ENCODE data around the gene ZNRF1. TPM values are rescaled to one million over a fixed set of nuclear protein-coding genes. Genes with fewer than 3 reads are reported as not detected.

The ZNRF1 gene
- total RNA-seq, 1 experiment from 2014 or later, result 52.3 TPM

GRCh38 chr16:74995986-74996385 is 2.8 kb upstream of the ZNRF1 start:
- no peaks in the 10 kb centered on the region for H3K9me3 ChIP-seq (ENCODE audit: control insufficient read depth, insufficient read depth, low read depth, low read length)
- POLR2A ChIA-PET, result no interaction called here
- in situ Hi-C loops (cut with HindIII; ENCODE audit: low pct_unique_long_range_greater_than_20kb, low sequenced_read_pairs), result no loop called here
- CTCF ChIA-PET, result interaction anchor here (0.6 to 1.3 kb wide), 2 partner anchors 115 to 392 kb away, joined by 3 to 5 read pairs; no protein-coding TSS in a partner anchor
- DNase-seq (ENCODE audit: low read depth, low spot score) (no peak), ATAC-seq (no peak)
- intact Hi-C loops (cut with micrococcal nuclease; ENCODE audit: unreplicated experiment), result no loop called here
- H3K4me3 ChIP-seq (ENCODE audit: low read depth in 2 of 2, low read length in 2 of 2), result no peak overlapping the region
- TF ChIP-seq CTCF (IDR thresholded peaks at IDR 0.05) (no peak), SIN3A (IDR thresholded peaks at IDR 0.05; ENCODE audit: borderline replicate concordance, insufficient read depth, low read depth, low read length) (no peak), POLR2AphosphoS5 (IDR thresholded peaks at IDR 0.05; ENCODE audit: low read depth, low read length) (no peak), REST (IDR thresholded peaks at IDR 0.05; ENCODE audit: insufficient read depth in 1 of 2, low read depth in 2 of 2, low read length in 1 of 2) (no peak), TCF7L2 (IDR thresholded peaks at IDR 0.05; ENCODE audit: low read depth, low read length) (no peak)
- no peaks in the 10 kb centered on the region for H3K27me3 ChIP-seq (ENCODE audit: control insufficient read depth, insufficient read depth, low read length)
- H3K27ac ChIP-seq (ENCODE audit: low read length), result no peak overlapping the region
- BruUV-seq (replicated peaks), result no TSS peak
- peaks cover 4% of the 10 kb centered on the region; the same call in 1 of the 2 replicates for H3K4me1 ChIP-seq (ENCODE audit: control insufficient read depth, insufficient read depth, low read length)
- H3K36me3 ChIP-seq (ENCODE audit: control insufficient read depth, insufficient read depth, low read length), result no peaks in the 10 kb centered on the region

- H3K4me3 ChIP-seq (ENCODE audit: low read depth in 2 of 2, low read length in 2 of 2), result no peak overlapping the region
- H3K9me3 ChIP-seq (ENCODE audit: control insufficient read depth, insufficient read depth, low read depth, low read length), result no peaks in the 10 kb centered on the region
- POLR2A ChIA-PET, result no interaction called here
- no peaks in the 10 kb centered on the region for H3K27me3 ChIP-seq (ENCODE audit: control insufficient read depth, insufficient read depth, low read length)
- H3K36me3 ChIP-seq (ENCODE audit: control insufficient read depth, insufficient read depth, low read length), result no peaks in the 10 kb centered on the region
- intact Hi-C loops (cut with micrococcal nuclease; ENCODE audit: unreplicated experiment) (no loop called here), in situ Hi-C loops (cut with HindIII; ENCODE audit: low pct_unique_long_range_greater_than_20kb, low sequenced_read_pairs) (no loop called here)
- TF ChIP-seq POLR2AphosphoS5 (IDR thresholded peaks at IDR 0.05; ENCODE audit: low read depth, low read length) (no peak), CTCF (IDR thresholded peaks at IDR 0.05) (no peak), TCF7L2 (IDR thresholded peaks at IDR 0.05; ENCODE audit: low read depth, low read length) (no peak), REST (IDR thresholded peaks at IDR 0.05; ENCODE audit: insufficient read depth in 1 of 2, low read depth in 2 of 2, low read length in 1 of 2) (no peak), SIN3A (IDR thresholded peaks at IDR 0.05; ENCODE audit: borderline replicate concordance, insufficient read depth, low read depth, low read length) (no peak)
- H3K27ac ChIP-seq (ENCODE audit: low read length), result no peak overlapping the region
- peaks cover 11% of the 10 kb centered on the region for H3K4me1 ChIP-seq (ENCODE audit: control insufficient read depth, insufficient read depth, low read length)
- ATAC-seq, result no peak
- CTCF ChIA-PET, result interaction anchor here (0.6 to 1.3 kb wide), 2 partner anchors 12 to 114 kb away, joined by 3 to 5 read pairs; partner anchors contain the start of gene WDR59
- DNase-seq (ENCODE audit: low read depth, low spot score), result no peak
- no TSS peak for BruUV-seq (replicated peaks)
These were observed 1.8 kb upstream of the ZNRF1 start for GRCh38 chr16:74997042-74997491.
